Kidney tubule cell (primary cell): ENCODE results near the gene NFIB.

Experiments used
- DNase-seq: peaks from one replicate; pipeline ENCODE4 v3.0.0-alpha.2; 2018; ENCODE audit warnings: low spot score

The NFIB gene

GRCh38 chr9:14212697-14213420, 101.1 kb downstream of the NFIB start:
- peak; percentile 73 for DNase-seq

- DNase-seq: peak; percentile 87
Measured at GRCh38 chr9:14212077-14212476, 101.9 kb downstream of the NFIB start.

DNA sequence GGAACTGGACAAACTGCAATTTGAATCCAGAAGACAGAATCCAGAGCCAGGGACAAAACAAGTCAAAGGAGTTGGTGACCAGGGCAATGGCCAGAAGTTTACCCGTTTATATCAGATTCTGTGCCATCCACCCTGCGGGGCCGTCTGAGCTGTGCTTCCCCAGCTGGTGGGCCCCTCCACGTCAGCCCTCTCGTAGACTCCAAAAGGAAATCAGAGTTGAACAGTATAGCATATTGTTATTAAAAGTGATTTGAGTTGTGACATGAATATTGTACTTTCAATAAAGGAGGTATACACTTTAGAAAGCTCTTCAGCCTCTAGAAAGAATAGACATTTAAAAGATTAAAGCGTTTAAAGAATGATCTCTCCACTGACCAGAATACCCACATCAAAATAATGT, 102.4 kb downstream of the NFIB start:
- no peak for DNase-seq

- DNase-seq: no peak
Measured at GRCh38 chr9:14210428-14210827, 103.5 kb downstream of the NFIB start.

GRCh38 chr9:14209399-14210345, 104.3 kb downstream of the NFIB start:
- no peak for DNase-seq

DNA sequence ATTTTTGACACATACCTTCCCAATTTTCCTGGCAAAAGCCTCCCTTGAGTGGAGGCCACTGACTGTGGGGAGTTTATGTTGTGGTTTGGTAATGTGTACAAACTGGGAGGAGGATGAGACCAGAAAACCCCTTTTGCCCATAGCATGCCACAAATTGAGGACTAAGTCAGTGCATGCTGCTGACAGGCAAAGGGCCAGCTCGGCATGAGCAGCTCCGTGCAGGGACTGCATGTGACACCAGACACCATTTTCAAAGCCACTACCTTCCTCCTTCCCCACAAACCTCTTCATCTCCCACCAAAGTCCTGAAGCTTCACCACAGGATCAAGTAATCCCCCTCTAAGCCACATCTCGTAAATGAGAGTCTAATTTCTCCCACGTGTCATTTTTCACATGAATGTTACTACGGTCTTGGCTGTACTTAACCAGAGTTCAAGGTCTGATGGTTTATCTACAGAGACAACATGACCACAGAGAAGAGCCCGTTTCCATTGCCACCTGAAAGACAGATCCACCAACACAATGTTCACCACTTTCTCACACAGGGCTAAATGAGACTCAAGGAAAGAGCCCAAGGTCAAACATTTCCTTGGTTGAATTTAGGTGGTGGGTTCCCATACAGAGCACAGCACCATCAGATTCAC, 106.5 kb downstream of the NFIB start:
- no peak for DNase-seq

DNA sequence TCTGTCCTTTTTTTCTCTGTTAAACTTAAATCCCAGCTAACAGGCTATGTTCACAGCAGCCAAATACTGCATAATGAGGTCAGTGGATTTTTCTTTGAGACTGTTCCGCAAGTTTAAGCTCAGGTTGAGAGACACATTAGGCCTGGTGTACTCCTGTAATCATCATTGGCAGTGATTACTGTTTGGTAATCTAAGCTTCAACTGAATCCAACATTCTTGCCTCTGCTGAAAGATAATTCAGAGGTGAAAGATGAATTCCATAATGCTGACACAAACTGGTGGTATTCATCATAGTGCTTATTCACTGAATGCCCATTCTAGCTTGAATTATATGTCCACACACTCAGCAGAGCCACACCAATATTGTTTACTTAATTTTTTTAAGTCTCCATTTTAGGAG, 108.5 kb downstream of the NFIB start:
- peak; percentile 92 for DNase-seq

- no peak for DNase-seq
Measured at GRCh38 chr9:14203356-14204056, 110.4 kb downstream of the NFIB start.

GRCh38 chr9:14198841-14199455, 115.0 kb downstream of the NFIB start:
- DNase-seq: peak; percentile 59

DNA sequence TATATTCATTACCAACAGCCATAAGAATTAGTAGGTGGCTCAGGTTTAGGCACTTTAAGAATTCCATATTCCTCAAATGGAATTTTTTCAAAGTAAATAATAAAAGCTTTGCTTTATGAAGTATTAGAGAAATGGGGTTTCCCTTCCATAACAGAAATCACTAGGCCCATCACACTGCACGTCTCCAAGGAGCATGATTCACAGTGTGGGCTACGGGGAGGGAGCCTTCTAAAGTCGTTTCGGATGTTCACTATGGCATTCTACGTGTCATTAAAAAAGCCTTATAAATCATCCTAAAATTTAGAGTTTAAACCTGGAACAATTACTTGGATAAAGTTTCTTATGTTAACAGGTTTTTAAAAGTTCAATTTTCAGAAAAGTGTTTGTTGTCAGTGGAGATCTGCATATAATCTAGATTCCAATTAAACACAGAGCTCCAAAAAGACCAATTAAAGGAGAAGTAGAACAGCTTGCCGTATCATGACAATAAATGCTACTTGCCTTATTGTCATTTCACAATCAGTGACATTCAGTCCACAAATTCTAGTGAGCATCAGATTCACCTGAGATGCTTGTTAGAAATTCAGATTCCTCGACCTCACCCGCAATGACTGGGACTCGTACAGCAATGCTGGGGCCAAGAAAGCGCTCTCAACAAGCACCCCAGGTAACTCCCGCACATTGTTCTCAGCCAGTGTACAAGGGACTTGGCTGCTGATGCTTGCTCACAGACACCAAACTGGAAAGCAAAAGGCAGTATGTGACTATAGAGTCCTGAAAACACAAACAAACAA, 115.7 kb downstream of the NFIB start:
- no peak for DNase-seq

DNA sequence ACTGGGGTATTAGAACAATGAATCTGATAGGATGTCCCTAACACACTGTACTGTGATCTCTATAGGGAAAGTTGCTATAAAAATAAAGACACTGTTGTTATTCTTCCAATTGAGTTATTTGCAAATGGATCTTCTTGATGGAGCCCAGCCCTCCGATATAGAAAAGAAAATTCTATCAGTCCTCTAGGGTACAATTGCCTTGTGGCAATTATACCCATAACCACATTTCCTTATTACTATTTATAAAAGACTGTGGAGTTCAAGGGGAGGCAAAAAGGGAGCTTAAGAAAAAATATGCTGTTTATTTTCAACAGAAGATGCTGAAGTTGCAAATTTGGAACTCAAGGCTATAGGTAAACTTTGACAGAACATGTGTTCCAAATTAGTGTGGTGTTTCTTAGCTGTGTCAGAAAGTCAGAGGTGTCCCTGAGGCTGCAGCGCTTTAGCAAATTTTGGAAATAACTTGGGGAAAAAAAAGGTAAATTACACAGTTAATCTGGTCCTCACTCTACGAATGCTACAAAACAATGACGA, 116.5 kb downstream of the NFIB start:
- DNase-seq: no peak

DNA sequence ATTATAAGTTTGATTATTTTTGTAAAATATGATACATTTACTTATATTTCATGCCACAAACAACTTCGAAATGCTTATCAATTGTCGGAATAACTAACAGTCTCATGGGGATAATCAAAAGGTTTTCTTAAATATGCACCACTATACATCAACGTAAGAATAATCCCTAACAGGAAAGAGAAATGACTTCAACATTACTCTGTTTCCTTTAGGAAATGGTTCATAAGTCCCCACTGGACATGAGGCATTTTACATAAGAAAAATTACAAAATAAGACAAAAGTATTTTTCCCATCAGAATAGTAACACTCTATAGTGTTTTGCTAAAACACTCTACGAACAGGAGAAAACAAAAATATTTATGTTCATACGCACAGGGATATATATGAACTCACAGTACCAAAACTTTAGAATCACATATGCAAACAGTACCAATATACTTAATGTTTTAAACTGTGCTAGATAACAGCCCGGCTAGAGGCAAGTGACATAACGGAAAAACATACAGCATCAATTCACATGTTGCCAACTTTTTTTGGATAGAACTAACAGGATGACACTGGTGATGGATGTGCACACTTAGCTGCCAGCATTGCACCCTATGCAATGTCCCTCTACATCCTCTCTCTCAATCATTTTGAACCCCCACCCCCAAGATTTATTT, 120.5 kb downstream of the NFIB start:
- DNase-seq: no peak

- DNase-seq: no peak
Measured at GRCh38 chr9:14192556-14192955, 121.4 kb downstream of the NFIB start.

- no peak for DNase-seq
Measured at GRCh38 chr9:14191512-14191911, 122.4 kb downstream of the NFIB start.

GRCh38 chr9:14190240-14190639, 123.7 kb downstream of the NFIB start:
- DNase-seq: no peak

- DNase-seq: no peak
Measured at GRCh38 chr9:14189578-14189977, 124.4 kb downstream of the NFIB start.

DNA sequence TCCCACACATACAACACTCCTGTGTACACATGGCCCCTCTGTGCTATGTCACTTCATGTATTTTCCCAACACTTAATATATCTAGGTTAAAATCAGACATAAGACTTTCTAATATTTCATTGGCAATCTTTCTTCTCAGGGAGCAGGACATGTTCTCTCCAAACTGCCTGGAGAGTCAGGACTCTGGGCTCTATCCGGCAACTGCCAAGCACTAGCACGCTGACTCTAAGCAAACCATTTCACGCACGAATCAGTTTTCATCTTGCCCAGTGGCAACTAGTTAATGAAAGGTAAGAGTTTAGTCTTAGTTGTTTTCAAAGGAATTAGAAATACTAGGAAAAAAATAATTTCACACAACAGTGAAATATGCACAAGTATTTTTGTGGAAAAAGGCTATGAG, 124.8 kb downstream of the NFIB start:
- no peak for DNase-seq

DNA sequence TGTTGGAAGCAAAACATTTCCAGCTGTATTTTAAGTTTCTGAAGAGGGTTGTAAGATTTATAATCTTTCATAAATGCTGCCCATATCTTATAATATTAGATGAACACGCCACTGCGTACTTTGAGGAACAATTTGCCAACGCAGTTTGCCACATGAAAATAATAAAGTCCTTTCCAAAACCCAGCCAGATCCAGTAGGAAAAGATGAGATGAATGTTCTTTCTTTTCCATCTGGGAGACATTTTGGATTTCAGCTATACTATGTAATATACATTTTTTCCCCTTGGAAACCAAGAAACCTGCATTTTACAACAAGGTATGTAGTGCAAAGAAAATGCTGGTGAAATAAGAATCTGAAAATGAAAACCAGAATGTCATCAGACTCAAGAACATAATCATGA, 125.4 kb downstream of the NFIB start:
- DNase-seq: no peak

DNA sequence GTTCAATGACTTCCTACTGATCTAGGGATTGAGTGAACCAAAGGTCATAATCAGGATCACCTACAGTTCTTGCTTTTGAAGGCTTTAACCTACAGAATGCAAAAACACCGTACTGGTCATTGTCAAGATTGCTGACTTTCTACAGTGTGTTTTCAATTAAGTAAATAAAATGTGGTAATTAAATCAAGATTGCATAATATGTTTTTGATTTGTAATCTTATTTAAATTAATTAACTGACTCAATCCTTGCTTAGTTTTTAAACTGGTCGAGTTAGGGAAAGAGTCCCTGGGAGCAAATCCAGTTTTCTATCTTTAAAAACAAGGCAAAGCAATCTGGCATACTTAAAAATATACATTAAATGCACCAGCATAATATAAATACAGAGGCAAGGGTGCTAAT, 125.9 kb downstream of the NFIB start:
- DNase-seq: no peak

DNA sequence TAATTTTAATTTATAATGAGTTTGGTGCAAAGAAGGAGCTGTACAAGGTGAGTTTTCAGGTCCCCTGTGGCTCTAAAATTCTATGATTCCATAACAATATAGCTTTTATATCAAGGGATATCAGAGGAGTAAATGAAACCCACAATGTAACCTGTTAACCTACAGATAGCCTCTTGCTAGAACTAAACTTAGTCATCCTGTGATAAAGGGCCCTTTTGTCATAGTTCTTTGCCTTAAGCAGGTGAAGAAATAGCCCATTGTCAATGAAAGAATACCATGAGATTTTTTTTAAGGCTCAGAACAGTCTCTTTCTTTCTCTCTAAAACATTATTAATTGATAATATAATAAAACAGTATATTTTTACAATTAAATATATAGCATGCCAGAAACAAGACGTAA, 127.8 kb downstream of the NFIB start:
- DNase-seq: no peak
